HUES48 (cell line): Measurements from ENCODE around the gene UBN1.
A peak's percentile ranks its signal among the peaks of the same experiment; 100 is the strongest.
"Not testable (repeated sequence)": the region's sequence is repeated elsewhere in the genome, so short reads cannot be mapped to it uniquely, and the experiment has no call there.

Source experiments
- H3K27ac ChIP-seq: one replicate; pipeline ENCODE4 v1.7.0; 2013; ENCODE audit warnings: low read depth, low read length, inconsistent platforms
- H3K27me3 ChIP-seq: 2 replicates; pipeline ENCODE4 v1.6.1; 2013; ENCODE audit warnings: mild to moderate bottlenecking, low read length; ENCODE audit not compliant: control insufficient read depth, insufficient read depth
- H3K36me3 ChIP-seq: 2 replicates; pipeline ENCODE4 v1.6.1; 2013; ENCODE audit warnings: low read length; ENCODE audit not compliant: control insufficient read depth, insufficient read depth
- H3K4me1 ChIP-seq: 2 replicates; pipeline ENCODE4 v1.6.1; 2013; ENCODE audit warnings: mild to moderate bottlenecking, low read length; ENCODE audit not compliant: control insufficient read depth, insufficient read depth
- H3K4me3 ChIP-seq: 2 replicates; pipeline ENCODE4 v1.5.1; 2013; ENCODE audit warnings: mild to moderate bottlenecking, low read depth, low read length
- H3K9ac ChIP-seq: 2 replicates; pipeline ENCODE4 v1.6.1; 2013; ENCODE audit warnings: mild to moderate bottlenecking, low read depth, low read length, moderate library complexity
- H3K9me3 ChIP-seq: 2 replicates; pipeline ENCODE4 v1.6.1; 2013; ENCODE audit warnings: low read length; ENCODE audit not compliant: control insufficient read depth, insufficient read depth

UBN1 gene

GRCh38 chr16:4888428-4889135, 41.3 kb downstream of the UBN1 start:
- no peak overlapping the region for H3K27ac ChIP-seq
- no peaks in the 10 kb centered on the region for H3K9me3 ChIP-seq
- no peaks in the 10 kb centered on the region for H3K4me1 ChIP-seq
- no peaks in the 10 kb centered on the region for H3K27me3 ChIP-seq
- no peak overlapping the region for H3K9ac ChIP-seq
- peaks cover 94% of the 10 kb centered on the region for H3K36me3 ChIP-seq
- no peak overlapping the region for H3K4me3 ChIP-seq

GRCh38 chr16:4890026-4890425, 42.7 kb downstream of the UBN1 start:
- Histone ChIP-seq H3K27me3 (no peaks in the 10 kb centered on the region), H3K9me3 (no peaks in the 10 kb centered on the region), H3K9ac (no peak overlapping the region), H3K4me3 (no peak overlapping the region), H3K36me3 (peaks cover 94% of the 10 kb centered on the region), H3K4me1 (no peaks in the 10 kb centered on the region), H3K27ac (no peak overlapping the region)

GRCh38 chr16:4890686-4891085, 43.4 kb downstream of the UBN1 start:
- Histone ChIP-seq H3K9ac (no peak overlapping the region), H3K4me1 (no peaks in the 10 kb centered on the region)

GRCh38 chr16:4891097-4891885, 44.0 kb downstream of the UBN1 start:
- peaks cover 94% of the 10 kb centered on the region for H3K36me3 ChIP-seq
- H3K27me3 ChIP-seq: no peaks in the 10 kb centered on the region
- no peak overlapping the region for H3K4me3 ChIP-seq
- H3K9me3 ChIP-seq: no peaks in the 10 kb centered on the region
- H3K9ac ChIP-seq: no peak overlapping the region
- H3K4me1 ChIP-seq: no peaks in the 10 kb centered on the region
- no peak overlapping the region for H3K27ac ChIP-seq

More at GRCh38 chr16:4890686-4891085, 43.4 kb downstream of the UBN1 start:
- no peak overlapping the region for H3K4me3 ChIP-seq
- no peaks in the 10 kb centered on the region for H3K9me3 ChIP-seq
- peaks cover 94% of the 10 kb centered on the region for H3K36me3 ChIP-seq
- H3K27me3 ChIP-seq: no peaks in the 10 kb centered on the region
- H3K27ac ChIP-seq: no peak overlapping the region

- Histone ChIP-seq H3K4me3 (no peak overlapping the region), H3K9ac (no peak overlapping the region), H3K27ac (no peak overlapping the region), H3K4me1 (no peaks in the 10 kb centered on the region), H3K9me3 (no peaks in the 10 kb centered on the region), H3K27me3 (no peaks in the 10 kb centered on the region), H3K36me3 (peaks cover 94% of the 10 kb centered on the region)
These were observed 44.6 kb downstream of the UBN1 start for GRCh38 chr16:4891886-4892216.

GRCh38 chr16:4892361-4893102, 45.3 kb downstream of the UBN1 start:
- Histone ChIP-seq H3K27ac (no peak overlapping the region), H3K4me1 (no peaks in the 10 kb centered on the region), H3K9me3 (no peaks in the 10 kb centered on the region), H3K27me3 (no peaks in the 10 kb centered on the region), H3K36me3 (peaks cover 88% of the 10 kb centered on the region), H3K9ac (no peak overlapping the region), H3K4me3 (no peak overlapping the region)

- no peaks in the 10 kb centered on the region for H3K27me3 ChIP-seq
- no peak overlapping the region for H3K9ac ChIP-seq
- H3K4me1 ChIP-seq: no peaks in the 10 kb centered on the region
- H3K36me3 ChIP-seq: peaks cover 82% of the 10 kb centered on the region
- no peak overlapping the region for H3K27ac ChIP-seq
- H3K4me3 ChIP-seq: no peak overlapping the region
- H3K9me3 ChIP-seq: no peaks in the 10 kb centered on the region
These were observed 46.0 kb downstream of the UBN1 start for GRCh38 chr16:4893103-4893862.

- H3K36me3 ChIP-seq: peaks cover 85% of the 10 kb centered on the region
- H3K4me1 ChIP-seq: no peaks in the 10 kb centered on the region
- no peaks in the 10 kb centered on the region for H3K9me3 ChIP-seq
- H3K9ac ChIP-seq: peak overlapping the region; percentile 12; the same call in 1 of the 2 replicates
- no peaks in the 10 kb centered on the region for H3K27me3 ChIP-seq
- no peak overlapping the region for H3K27ac ChIP-seq
- H3K4me3 ChIP-seq: no peak overlapping the region
These were observed 47.2 kb downstream of the UBN1 start for GRCh38 chr16:4894276-4895150.

GRCh38 chr16:4895366-4895765, 48.1 kb downstream of the UBN1 start:
- no peak overlapping the region for H3K4me3 ChIP-seq
- no peak overlapping the region for H3K27ac ChIP-seq
- H3K27me3 ChIP-seq: no peaks in the 10 kb centered on the region
- no peaks in the 10 kb centered on the region for H3K9me3 ChIP-seq
- H3K36me3 ChIP-seq: peaks cover 79% of the 10 kb centered on the region
- H3K4me1 ChIP-seq: no peaks in the 10 kb centered on the region
- H3K9ac ChIP-seq: no peak overlapping the region

GRCh38 chr16:4896761-4897160, 49.5 kb downstream of the UBN1 start:
- H3K27ac ChIP-seq, H3K4me3 ChIP-seq, H3K4me1 ChIP-seq, H3K9me3 ChIP-seq, H3K27me3 ChIP-seq, H3K9ac ChIP-seq: not testable (repeated sequence)
- H3K36me3 ChIP-seq: peaks cover 73% of the 10 kb centered on the region
